Endodermal cell (in vitro differentiated cells): Measurements from ENCODE around the gene SLC14A1. TPM values are rescaled to one million over a fixed set of nuclear protein-coding genes. Genes with fewer than 3 reads are reported as not detected.

Source experiments
- DNase-seq: peaks from one replicate; pipeline ENCODE4 v3.0.0-alpha.2; 2017
- H3K27ac ChIP-seq: 2 replicates; pipeline ENCODE4 v1.5.1; 2013; ENCODE audit warnings: mild to moderate bottlenecking, low read depth, low read length, moderate library complexity
- H3K27me3 ChIP-seq: 2 replicates; pipeline ENCODE4 v1.6.1; 2013; ENCODE audit warnings: mild to moderate bottlenecking, low read length, moderate library complexity; ENCODE audit not compliant: insufficient read depth, control insufficient read depth, poor library complexity, severe bottlenecking
- H3K36me3 ChIP-seq: 2 replicates; pipeline ENCODE4 v1.7.0; 2013; ENCODE audit warnings: mild to moderate bottlenecking, low read length, moderate library complexity; ENCODE audit not compliant: control insufficient read depth, insufficient read depth
- H3K4me1 ChIP-seq: one replicate; pipeline ENCODE4 v1.7.0; 2013; ENCODE audit warnings: low read length; ENCODE audit not compliant: control insufficient read depth, insufficient read depth
- H3K4me3 ChIP-seq: 2 replicates; pipeline ENCODE4 v1.5.1; 2013; ENCODE audit warnings: mild to moderate bottlenecking, low read length, moderate library complexity
- H3K9ac ChIP-seq: 2 replicates; pipeline ENCODE4 v1.6.1; 2013; ENCODE audit warnings: mild to moderate bottlenecking, low read length, moderate library complexity; ENCODE audit not compliant: poor library complexity, severe bottlenecking; ENCODE audit errors: extremely low read depth
- H3K9me3 ChIP-seq: 2 replicates; pipeline ENCODE4 v1.6.1; 2013; ENCODE audit warnings: mild to moderate bottlenecking, low read length, moderate library complexity; ENCODE audit not compliant: control insufficient read depth
- H3K27ac Mint-ChIP-seq: 2 replicates; pipeline ENCODE4 v1.8.0; 2020; ENCODE audit warnings: mixed read lengths
- H3K27me3 Mint-ChIP-seq: 2 replicates; pipeline ENCODE4 v1.8.0; 2021; ENCODE audit warnings: mild to moderate bottlenecking, mixed read lengths; ENCODE audit not compliant: insufficient read depth
- H3K36me3 Mint-ChIP-seq: 2 replicates; pipeline ENCODE4 v1.8.0; 2020; ENCODE audit warnings: low read depth, mixed read lengths
- H3K4me1 Mint-ChIP-seq: 2 replicates; pipeline ENCODE4 v1.8.0; 2020; ENCODE audit warnings: mixed read lengths
- H3K4me3 Mint-ChIP-seq: 2 replicates; pipeline ENCODE4 v1.8.0; 2020; ENCODE audit warnings: mild to moderate bottlenecking, moderate library complexity, mixed read lengths
- H3K9me3 Mint-ChIP-seq: 2 replicates; pipeline ENCODE4 v1.8.0; 2020; ENCODE audit warnings: mild to moderate bottlenecking, mixed read lengths
- WGBS, 2 experiments: methylation state at CpG; one replicate each; pipeline versions ENCODE4 v1.1.5 to v1.1.7; 2013; ENCODE audit warnings: missing lambda C conversion rate in 2 of 2, mixed read lengths in 1 of 2; ENCODE audit not compliant: insufficient coverage in 1 of 2, insufficient read length in 1 of 2; 5-methylcytosine and 5-hydroxymethylcytosine counted together
- total RNA-seq, 2 donors: library from RNA; stranded (reverse); fragmentation: NEBNext Ultra II Directional in 1 of 2; extraction: Animal tissue kit (Norgen Biotek cat#: 25700) in 1 of 2; gene quantifications; 2 replicates in 1 of 2; 3 replicates in 1 of 2; pipeline ENCODE4 v1.2.1, GENCODE V29; 2021
- TF ChIP-seq, protein P1 (sequence below): fragments of 200-600 bp; sonication (generic); conservative IDR thresholded peaks from 2 replicates; pipeline ENCODE4 v1.5.0; 2021; ENCODE audit warnings: antibody characterized with exemption, mild to moderate bottlenecking

SLC14A1 gene
- total RNA-seq, 2 donors from 2014 or later: not detected

DNA sequence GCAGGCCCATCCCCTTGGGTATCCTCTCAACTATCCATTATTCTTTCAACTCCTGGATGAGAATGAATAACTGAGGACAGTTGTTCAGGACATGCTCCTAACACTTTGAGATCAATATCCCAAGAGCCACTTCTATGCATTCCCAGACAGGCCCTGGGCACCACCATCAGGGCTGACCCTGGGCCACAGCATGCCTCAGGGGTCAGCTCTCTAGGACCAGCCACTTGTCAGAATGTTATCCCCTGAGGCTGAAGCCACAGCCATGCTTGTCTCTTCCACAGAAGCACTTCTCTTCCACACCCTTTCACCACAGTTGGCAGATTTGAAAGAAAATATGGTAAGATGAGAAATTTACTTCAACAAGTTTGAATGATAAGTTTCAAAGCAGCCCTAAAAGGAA lies 28.7 kb downstream of the SLC14A1 start:
- H3K27me3 ChIP-seq: no peaks in the 10 kb centered on the region
- no peak overlapping the region for H3K27ac Mint-ChIP-seq
- H3K27ac ChIP-seq: no peak overlapping the region
- no peak overlapping the region for H3K4me3 Mint-ChIP-seq
- H3K36me3 Mint-ChIP-seq: no peaks in the 10 kb centered on the region
- TF ChIP-seq, protein P1, sequence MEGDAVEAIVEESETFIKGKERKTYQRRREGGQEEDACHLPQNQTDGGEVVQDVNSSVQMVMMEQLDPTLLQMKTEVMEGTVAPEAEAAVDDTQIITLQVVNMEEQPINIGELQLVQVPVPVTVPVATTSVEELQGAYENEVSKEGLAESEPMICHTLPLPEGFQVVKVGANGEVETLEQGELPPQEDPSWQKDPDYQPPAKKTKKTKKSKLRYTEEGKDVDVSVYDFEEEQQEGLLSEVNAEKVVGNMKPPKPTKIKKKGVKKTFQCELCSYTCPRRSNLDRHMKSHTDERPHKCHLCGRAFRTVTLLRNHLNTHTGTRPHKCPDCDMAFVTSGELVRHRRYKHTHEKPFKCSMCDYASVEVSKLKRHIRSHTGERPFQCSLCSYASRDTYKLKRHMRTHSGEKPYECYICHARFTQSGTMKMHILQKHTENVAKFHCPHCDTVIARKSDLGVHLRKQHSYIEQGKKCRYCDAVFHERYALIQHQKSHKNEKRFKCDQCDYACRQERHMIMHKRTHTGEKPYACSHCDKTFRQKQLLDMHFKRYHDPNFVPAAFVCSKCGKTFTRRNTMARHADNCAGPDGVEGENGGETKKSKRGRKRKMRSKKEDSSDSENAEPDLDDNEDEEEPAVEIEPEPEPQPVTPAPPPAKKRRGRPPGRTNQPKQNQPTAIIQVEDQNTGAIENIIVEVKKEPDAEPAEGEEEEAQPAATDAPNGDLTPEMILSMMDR: no peak
- no peaks in the 10 kb centered on the region for H3K4me1 Mint-ChIP-seq
- H3K9ac ChIP-seq: no peak overlapping the region
- no peak for DNase-seq
- H3K4me1 ChIP-seq: no peaks in the 10 kb centered on the region
- H3K9me3 ChIP-seq: peaks cover 4% of the 10 kb centered on the region
- no peaks in the 10 kb centered on the region for H3K36me3 ChIP-seq
- H3K4me3 ChIP-seq: no peak overlapping the region
- H3K27me3 Mint-ChIP-seq: peaks cover 6% of the 10 kb centered on the region
- H3K9me3 Mint-ChIP-seq: peaks cover 7% of the 10 kb centered on the region

DNA sequence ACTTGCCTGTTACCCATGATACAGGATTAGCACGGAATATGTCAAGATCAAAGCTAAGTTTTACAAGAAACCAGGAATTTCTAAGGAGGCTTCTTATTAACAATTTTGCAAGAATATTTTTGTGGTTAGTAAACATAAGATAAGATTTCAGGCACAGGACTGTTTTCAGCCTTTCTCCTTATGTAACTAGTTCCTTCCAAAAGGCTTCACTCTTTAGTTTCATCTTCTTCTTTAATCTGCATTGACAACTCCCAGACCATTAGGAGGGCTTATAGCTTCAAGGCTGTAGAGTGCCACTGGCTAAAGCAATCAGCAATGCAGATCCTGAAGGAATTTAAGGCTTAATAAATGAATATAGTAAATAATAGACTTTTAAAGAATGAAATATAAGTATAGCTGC lies 29.3 kb downstream of the SLC14A1 start:
- DNase-seq: no peak
- TF ChIP-seq, protein P1: no peak

DNA sequence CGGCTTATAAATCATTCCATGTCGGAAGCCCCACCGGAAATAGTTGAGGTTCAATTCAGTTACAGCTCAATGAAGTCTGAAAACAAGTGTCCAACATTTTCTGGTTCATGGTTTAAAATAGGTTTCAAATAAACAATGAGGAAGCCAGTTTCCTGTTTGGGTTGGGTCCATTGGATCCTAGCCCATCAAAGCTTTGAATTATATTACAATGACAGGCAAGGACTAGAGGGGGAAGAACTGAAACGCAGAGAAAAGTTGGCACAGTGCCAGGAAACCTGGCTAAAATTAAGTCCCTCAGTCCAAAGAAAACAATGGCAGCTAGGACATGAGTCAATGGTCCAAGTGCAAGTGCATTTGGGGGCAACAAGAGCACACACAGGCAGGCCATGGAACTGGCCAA lies 32.0 kb downstream of the SLC14A1 start:
- no peak overlapping the region for H3K9ac ChIP-seq
- TF ChIP-seq, protein P1: no peak
- H3K27ac ChIP-seq: no peak overlapping the region
- H3K9me3 ChIP-seq: peaks cover 4% of the 10 kb centered on the region
- H3K4me1 ChIP-seq: no peaks in the 10 kb centered on the region
- peaks cover 25% of the 10 kb centered on the region for H3K9me3 Mint-ChIP-seq
- no peaks in the 10 kb centered on the region for H3K36me3 Mint-ChIP-seq
- no peak overlapping the region for H3K4me3 Mint-ChIP-seq
- DNase-seq: no peak
- no peaks in the 10 kb centered on the region for H3K27me3 ChIP-seq
- no peak overlapping the region for H3K4me3 ChIP-seq
- no peak overlapping the region for H3K27ac Mint-ChIP-seq
- H3K27me3 Mint-ChIP-seq: peaks cover 6% of the 10 kb centered on the region
- H3K4me1 Mint-ChIP-seq: peaks cover 4% of the 10 kb centered on the region
- H3K36me3 ChIP-seq: no peaks in the 10 kb centered on the region
- WGBS, 2 experiments: 67 to 73% methylated on average over 4 of the region's 4 CpGs

More for the DNA sequence above, 29.3 kb downstream of the SLC14A1 start:
- Histone ChIP-seq H3K36me3 (no peaks in the 10 kb centered on the region), H3K27me3 (no peaks in the 10 kb centered on the region), H3K4me1 (no peaks in the 10 kb centered on the region), H3K4me3 (no peak overlapping the region), H3K9ac (no peak overlapping the region), H3K27ac (no peak overlapping the region), H3K9me3 (peaks cover 4% of the 10 kb centered on the region)
- Mint-ChIP-seq H3K36me3 (no peaks in the 10 kb centered on the region), H3K27ac (no peak overlapping the region), H3K27me3 (peaks cover 6% of the 10 kb centered on the region), H3K4me3 (no peak overlapping the region), H3K9me3 (peaks cover 12% of the 10 kb centered on the region), H3K4me1 (no peaks in the 10 kb centered on the region)
- WGBS, 2 experiments: 92 to 100% methylated on average over 1 of the region's 1 CpG
